GM10266 (cell line): Measurements from ENCODE around the gene APCDD1.

Source experiments
- DNase-seq: peaks from one replicate; pipeline ENCODE4 v3.0.0; 2012; ENCODE audit errors: extremely low spot score
- CTCF ChIP-seq: IDR thresholded peaks from 2 replicates; pipeline ENCODE4 v1.5.1; 2012; ENCODE audit warnings: mild to moderate bottlenecking, low read depth; ENCODE audit not compliant: control insufficient read depth, insufficient read depth; ENCODE audit errors: missing control alignments

Gene APCDD1

GRCh38 chr18:10470429-10470828 is 16.0 kb downstream of the APCDD1 start:
- TF ChIP-seq CTCF = no peak

GRCh38 chr18:10471574-10471973 is 17.1 kb downstream of the APCDD1 start:
- no peak for TF ChIP-seq CTCF
- no peak for DNase-seq

More at GRCh38 chr18:10470429-10470828, 16.0 kb downstream of the APCDD1 start:
- no peak for DNase-seq

- no peak for TF ChIP-seq CTCF
- no peak for DNase-seq
Observed at GRCh38 chr18:10473132-10473531, 18.7 kb downstream of the APCDD1 start.

GRCh38 chr18:10474309-10474708 is 19.9 kb downstream of the APCDD1 start:
- no peak for TF ChIP-seq CTCF
- DNase-seq = no peak

GRCh38 chr18:10475276-10475653 is 20.8 kb downstream of the APCDD1 start:
- no peak for DNase-seq
- no peak for TF ChIP-seq CTCF

- DNase-seq = no peak
- no peak for TF ChIP-seq CTCF
Observed at GRCh38 chr18:10475654-10476291, 21.3 kb downstream of the APCDD1 start.

GRCh38 chr18:10476338-10476791 is 21.9 kb downstream of the APCDD1 start:
- TF ChIP-seq CTCF = no peak
- DNase-seq = no peak
